Fibroblast of mammary gland (primary cell): ENCODE measurements around the gene ENPP3.

Experiments
- DNase-seq: peaks from one replicate; pipeline ENCODE4 v3.0.0-alpha.2; 2010; ENCODE audit warnings: low read depth
- H3K4me3 ChIP-seq: 2 replicates; pipeline ENCODE4 v1.5.1; 2011; ENCODE audit warnings: low read depth, mild to moderate bottlenecking, low read length, moderate library complexity; ENCODE audit not compliant: control insufficient read depth
- CTCF ChIP-seq: conservative IDR thresholded peaks from 2 replicates; pipeline ENCODE4 v1.5.1; 2011; ENCODE audit warnings: low read depth, low read length, inconsistent platforms; ENCODE audit not compliant: control insufficient read depth, insufficient read depth

The ENPP3 gene

DNA sequence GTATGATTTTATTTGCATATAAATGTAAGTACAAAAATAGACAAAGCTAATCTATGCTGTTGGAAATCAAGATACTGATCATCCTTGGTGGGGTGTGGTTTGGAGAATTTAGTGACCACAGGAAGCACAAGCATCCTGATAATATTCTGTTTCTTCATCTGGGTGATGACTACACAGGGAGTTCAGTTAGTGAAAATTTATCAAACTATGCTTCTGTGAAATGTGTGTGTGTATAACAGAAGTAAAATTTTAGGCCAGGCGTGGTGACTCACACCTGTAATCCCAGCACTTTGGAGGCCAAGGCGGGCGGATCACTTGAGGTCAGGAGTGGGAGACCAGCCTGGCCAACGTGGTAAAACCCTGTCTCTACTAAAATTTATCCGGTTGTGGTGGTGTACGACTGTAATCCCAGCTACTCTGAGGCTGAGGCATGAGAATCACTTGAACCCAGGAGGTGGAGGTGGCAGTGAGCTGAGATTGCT is 20.6 kb downstream of the ENPP3 start:
- peak; percentile 75 for DNase-seq
- no peak overlapping the region for H3K4me3 ChIP-seq
- no peak for TF ChIP-seq CTCF

GRCh38 chr6:131658287-131658686 is 21.2 kb downstream of the ENPP3 start:
- no peak for TF ChIP-seq CTCF
- no peak overlapping the region for H3K4me3 ChIP-seq
- DNase-seq, result no peak

- H3K4me3 ChIP-seq, result no peak overlapping the region
- no peak for TF ChIP-seq CTCF
- peak; percentile 65 for DNase-seq
Measured at GRCh38 chr6:131660195-131660594, 23.1 kb downstream of the ENPP3 start.

- no peak for TF ChIP-seq CTCF
- no peak overlapping the region for H3K4me3 ChIP-seq
- DNase-seq, result no peak
Measured at GRCh38 chr6:131663578-131664165, 26.6 kb downstream of the ENPP3 start.

DNA sequence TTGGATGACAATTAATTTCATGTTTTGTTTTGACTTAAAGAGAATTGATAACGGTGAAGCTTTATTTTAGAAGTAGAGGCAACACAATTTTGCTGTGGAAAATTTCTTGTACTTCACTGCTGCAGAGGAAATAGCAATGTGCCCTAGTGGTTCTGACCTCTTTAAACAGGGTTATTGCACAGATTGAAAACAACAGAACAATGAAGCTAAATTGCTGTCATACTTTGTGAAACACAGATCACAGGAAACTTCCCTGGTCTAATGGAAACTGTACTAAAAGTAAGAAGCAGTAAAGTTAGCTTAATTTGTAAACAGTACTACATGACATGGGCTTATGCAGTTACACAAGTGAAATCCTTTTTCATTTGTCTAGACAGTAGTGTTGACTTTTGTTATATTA is 32.8 kb downstream of the ENPP3 start:
- no peak overlapping the region for H3K4me3 ChIP-seq
- TF ChIP-seq CTCF, result no peak
- no peak for DNase-seq

- no peak for TF ChIP-seq CTCF
- DNase-seq, result no peak
- H3K4me3 ChIP-seq, result no peak overlapping the region
Measured at GRCh38 chr6:131673184-131673583, 36.1 kb downstream of the ENPP3 start.

- no peak for TF ChIP-seq CTCF
- no peak overlapping the region for H3K4me3 ChIP-seq
- no peak for DNase-seq
Measured at GRCh38 chr6:131678442-131678841, 41.3 kb downstream of the ENPP3 start.
